IPS-11a (cell line): ENCODE results near the gene PEX16.

ENCODE experiments used
- H3K4me3 ChIP-seq: one replicate; pipeline ENCODE4 v1.5.1; 2013; ENCODE audit warnings: low read depth, low read length, control low read depth

PEX16 gene

GRCh38 chr11:45931739-45932138 is 14.1 kb upstream of the PEX16 start:
- H3K4me3 ChIP-seq = no peak overlapping the region

GRCh38 chr11:45930951-45931570 is 13.4 kb upstream of the PEX16 start:
- no peak overlapping the region for H3K4me3 ChIP-seq

- no peak overlapping the region for H3K4me3 ChIP-seq
Observed at GRCh38 chr11:45930031-45930794, 12.5 kb upstream of the PEX16 start.

- no peak overlapping the region for H3K4me3 ChIP-seq
Observed at GRCh38 chr11:45929486-45930030, 11.9 kb upstream of the PEX16 start.

GRCh38 chr11:45928535-45929215 is 11.0 kb upstream of the PEX16 start:
- no peak overlapping the region for H3K4me3 ChIP-seq

- no peak overlapping the region for H3K4me3 ChIP-seq
Observed at GRCh38 chr11:45927684-45928413, 10.2 kb upstream of the PEX16 start.

GRCh38 chr11:45927332-45927683 is 9.6 kb upstream of the PEX16 start:
- no peak overlapping the region for H3K4me3 ChIP-seq

- H3K4me3 ChIP-seq = no peak overlapping the region
Observed at GRCh38 chr11:45926536-45927331, 9.1 kb upstream of the PEX16 start.

GRCh38 chr11:45926001-45926401 is 8.3 kb upstream of the PEX16 start:
- H3K4me3 ChIP-seq = no peak overlapping the region

- no peak overlapping the region for H3K4me3 ChIP-seq
Observed at GRCh38 chr11:45925550-45925949, 7.9 kb upstream of the PEX16 start.

- H3K4me3 ChIP-seq = no peak overlapping the region
Observed at GRCh38 chr11:45924927-45925326, 7.2 kb upstream of the PEX16 start.

- no peak overlapping the region for H3K4me3 ChIP-seq
Observed at GRCh38 chr11:45924036-45924915, 6.6 kb upstream of the PEX16 start.

- H3K4me3 ChIP-seq = peak within 1 kb of the TSS; percentile 57
Observed at GRCh38 chr11:45922425-45923082, 4.9 kb upstream of the PEX16 start, which contains the start of gene LARGE2. Gene LARGE2, plus strand, starts transcription at chr11:45922656. Its CDS starts 227 bp downstream, at chr11:45922883.

- peak overlapping the region; percentile 57 for H3K4me3 ChIP-seq
Observed at GRCh38 chr11:45921561-45922424, 4.1 kb upstream of the PEX16 start.

GRCh38 chr11:45920531-45921477 is 3.1 kb upstream of the PEX16 start:
- no peak overlapping the region for H3K4me3 ChIP-seq

GRCh38 chr11:45919806-45920530 is 2.3 kb upstream of the PEX16 start:
- H3K4me3 ChIP-seq = no peak overlapping the region
